GM19351 (cell line): ENCODE results near the gene C1orf50.
"Not testable (repeated sequence)": the region's sequence is repeated elsewhere in the genome, so short reads cannot be mapped to it uniquely, and the experiment has no call there.

ENCODE experiments used
- ATAC-seq: cut with Tn5 transposase; IDR thresholded peaks from one replicate; pipeline ENCODE4 v1.9.1; 2021; ENCODE audit warnings: mild to moderate bottlenecking, moderate library complexity; ENCODE audit not compliant: unreplicated experiment

Gene C1orf50

DNA sequence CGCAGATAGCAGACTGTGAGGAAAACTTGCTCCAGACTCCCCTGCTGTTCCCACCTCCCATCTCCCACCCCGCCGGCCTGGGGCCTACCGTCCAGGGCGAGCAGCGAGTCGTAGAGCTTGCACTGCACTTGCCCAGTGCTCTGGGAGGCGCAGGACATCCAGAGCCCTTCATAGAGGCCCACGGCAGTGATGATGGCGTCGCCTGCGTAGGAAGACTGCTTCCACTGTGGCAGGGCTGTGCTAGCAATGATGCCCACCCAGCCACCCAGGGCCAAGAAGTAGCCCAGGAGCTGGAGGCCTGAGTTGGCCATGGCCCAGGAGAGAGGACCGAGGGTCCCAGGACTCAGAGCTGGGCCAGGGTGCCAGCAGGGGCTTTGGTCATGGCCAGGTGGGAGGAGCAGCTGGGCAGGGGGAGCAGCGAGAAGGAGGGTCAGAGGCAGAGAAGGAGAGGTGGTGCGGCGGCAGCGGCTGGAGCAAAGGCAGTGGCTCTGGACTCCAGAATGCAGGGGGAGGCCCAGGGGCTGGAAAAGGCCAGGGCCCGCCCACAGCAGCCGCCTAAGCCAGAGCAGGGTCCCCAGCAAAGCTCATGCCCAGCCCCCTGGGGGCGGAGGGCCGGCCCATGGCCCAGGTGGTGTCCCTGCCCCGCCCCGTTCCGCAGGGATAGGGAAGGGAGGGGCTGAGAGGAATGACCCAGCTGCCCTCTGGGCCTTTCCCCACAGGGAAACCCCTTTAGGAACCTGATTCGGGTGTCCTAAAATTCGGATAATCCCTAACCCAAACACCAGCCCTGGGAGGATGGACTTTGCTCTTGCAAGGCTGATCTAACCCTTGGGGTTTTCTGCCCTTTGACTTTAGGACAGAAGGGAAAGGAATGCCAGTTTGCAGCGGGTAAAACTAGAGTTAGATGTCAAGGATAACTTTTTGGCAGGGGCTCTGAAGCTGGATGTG lies 27.0 kb upstream of the C1orf50 start, which contains the start of gene CLDN19:
Gene CLDN19 (minus strand): TSS at position 484 of the 948 bp plus-strand sequence. CDS start 173 bp downstream, at position 311.
- no peak for ATAC-seq

GRCh38 chr1:42740851-42741580 lies 26.0 kb upstream of the C1orf50 start:
- ATAC-seq, result no peak

DNA sequence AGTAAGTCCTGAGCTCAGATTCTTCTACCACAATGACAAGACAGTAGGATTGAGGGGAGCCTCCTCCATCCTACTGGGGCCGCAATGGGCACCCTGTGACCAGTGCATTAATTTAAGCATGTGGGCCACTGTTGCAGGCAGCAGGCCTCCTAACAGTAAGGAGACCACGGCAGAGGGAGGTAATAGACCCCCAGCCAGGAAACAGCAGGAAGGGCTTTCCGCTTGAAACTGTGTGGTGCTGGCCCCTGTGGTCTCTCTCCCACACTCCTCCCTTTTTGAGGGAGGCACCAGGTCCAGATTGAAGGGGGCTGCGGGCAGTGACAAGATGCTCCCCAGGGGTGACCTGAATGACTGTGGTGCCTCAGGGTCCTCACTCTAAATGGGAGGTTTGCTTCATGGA lies 25.3 kb upstream of the C1orf50 start:
- no peak for ATAC-seq

GRCh38 chr1:42742141-42742540 lies 24.9 kb upstream of the C1orf50 start:
- ATAC-seq, result no peak

DNA sequence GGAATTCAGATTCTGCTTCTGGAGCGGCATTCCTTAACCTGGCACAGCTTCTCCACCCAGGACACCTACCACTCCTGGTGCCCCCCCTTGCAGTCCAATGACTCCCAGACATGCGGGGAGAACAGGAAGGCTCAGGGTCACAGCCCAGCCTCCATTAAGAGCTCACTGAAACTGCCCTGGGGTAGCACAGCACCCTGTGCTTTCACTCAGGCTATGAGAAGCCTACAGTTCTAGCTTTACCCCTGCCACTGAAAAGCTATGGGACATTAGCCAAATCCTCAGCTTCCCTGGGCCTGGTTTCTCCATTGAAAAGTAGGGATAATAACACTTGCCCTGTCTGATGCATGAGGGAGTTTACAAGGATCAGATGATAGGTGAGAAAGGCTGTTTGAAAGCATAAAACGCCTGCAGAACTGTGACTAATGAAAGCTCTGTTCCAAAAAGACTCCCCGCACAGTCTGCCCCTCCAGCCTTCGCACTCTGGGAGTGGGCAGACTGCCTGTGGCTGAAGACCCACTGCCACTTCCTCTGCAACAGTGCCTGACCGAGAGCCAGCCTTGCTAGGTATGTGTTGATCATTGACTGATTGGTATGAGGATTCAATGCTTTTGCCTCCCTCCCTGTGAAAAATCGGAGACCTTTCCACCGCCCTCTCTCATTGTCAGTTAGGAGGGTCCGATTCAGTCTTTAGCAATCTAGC lies 24.3 kb upstream of the C1orf50 start:
- ATAC-seq, result no peak

GRCh38 chr1:42743317-42744147 lies 23.5 kb upstream of the C1orf50 start:
- no peak for ATAC-seq

GRCh38 chr1:42744148-42744413 lies 23.0 kb upstream of the C1orf50 start:
- no peak for ATAC-seq

GRCh38 chr1:42745851-42746250 lies 21.2 kb upstream of the C1orf50 start:
- no peak for ATAC-seq

- no peak for ATAC-seq
Measured at GRCh38 chr1:42746436-42747105, 20.5 kb upstream of the C1orf50 start.

DNA sequence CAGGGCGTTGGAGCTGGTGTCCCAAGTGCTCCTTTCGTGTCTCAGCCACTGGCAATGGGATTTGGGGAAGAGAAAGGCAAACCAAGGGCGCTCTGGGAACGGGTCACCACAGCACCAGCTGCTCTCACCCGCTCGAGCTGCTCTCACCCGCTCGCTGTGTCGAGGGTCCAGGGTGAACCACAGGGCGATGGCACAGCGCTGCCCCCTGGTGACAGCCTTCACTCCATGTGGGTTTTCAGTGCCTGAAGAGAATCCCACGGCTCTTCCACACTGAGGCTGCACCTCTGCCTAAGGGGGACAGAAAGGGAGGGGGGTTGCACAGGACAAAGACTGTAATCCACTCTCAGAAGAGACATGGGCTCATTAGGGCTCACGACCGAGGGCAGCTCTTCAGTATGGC lies 19.9 kb upstream of the C1orf50 start:
- ATAC-seq, result no peak

- no peak for ATAC-seq
Measured at GRCh38 chr1:42748021-42748420, 19.0 kb upstream of the C1orf50 start.

DNA sequence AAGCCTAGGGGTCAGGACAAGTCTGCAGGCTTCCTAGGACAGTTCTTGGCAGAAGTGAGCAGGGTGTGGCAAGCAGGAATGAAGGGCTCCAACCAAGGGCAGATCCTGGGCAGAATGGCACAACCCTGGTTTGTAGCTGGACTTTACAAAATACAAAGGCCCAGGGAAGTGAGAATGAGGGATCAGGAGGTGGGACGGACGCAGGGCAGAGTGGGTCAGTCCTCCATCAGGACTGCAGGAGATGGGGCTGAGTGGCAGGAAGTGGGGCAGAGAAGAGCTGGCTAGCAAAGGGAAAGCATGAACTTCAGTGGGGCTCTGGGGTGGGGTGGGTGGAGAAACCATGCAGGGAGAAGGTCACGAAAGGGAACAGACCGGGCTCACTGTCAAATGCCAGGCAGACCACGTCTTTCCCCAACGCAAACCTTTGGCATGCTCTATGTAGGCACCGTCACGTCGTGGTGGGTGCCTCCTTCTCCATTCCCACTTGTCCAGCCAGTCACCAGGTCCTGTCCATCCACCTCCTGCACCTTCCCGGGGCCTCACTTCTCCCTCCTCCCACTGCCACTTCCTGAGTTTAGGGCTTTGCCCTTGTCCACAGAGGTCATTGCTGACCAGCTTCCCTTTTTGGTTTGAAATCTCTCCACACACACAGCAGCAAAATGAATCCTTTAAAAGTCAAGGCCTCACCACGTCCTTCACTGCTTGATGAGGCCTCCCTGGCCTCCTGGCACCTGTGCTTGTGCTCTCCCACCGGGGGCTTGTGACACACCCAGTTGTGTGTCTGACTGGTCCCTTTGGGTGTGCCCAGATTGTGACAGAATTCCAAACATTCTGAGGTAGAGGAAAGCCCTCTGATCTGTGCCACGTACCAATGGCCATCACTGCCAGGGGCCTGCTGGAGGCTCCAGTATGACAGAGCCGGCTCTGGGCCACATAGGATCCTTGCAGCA lies 18.3 kb upstream of the C1orf50 start:
- no peak for ATAC-seq

DNA sequence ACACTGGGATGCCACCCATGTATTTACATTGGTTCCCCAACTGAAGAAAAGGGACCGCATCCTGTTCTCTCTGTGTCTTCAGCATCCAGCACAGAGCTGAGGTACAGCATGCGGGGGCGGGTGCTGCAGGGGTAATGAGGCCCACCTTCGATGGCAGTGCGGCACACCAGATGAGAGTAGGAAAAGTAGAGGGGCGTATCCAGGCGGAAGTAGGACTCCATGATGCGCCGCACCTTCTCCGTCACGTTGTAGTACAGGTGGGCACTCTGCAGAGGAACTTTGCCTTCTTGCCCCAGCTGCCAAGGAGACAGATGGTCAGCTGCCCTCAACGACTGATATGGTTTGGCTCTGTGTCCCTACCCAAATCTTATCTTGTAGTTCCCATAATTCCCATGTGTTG lies 17.0 kb upstream of the C1orf50 start:
- no peak for ATAC-seq

DNA sequence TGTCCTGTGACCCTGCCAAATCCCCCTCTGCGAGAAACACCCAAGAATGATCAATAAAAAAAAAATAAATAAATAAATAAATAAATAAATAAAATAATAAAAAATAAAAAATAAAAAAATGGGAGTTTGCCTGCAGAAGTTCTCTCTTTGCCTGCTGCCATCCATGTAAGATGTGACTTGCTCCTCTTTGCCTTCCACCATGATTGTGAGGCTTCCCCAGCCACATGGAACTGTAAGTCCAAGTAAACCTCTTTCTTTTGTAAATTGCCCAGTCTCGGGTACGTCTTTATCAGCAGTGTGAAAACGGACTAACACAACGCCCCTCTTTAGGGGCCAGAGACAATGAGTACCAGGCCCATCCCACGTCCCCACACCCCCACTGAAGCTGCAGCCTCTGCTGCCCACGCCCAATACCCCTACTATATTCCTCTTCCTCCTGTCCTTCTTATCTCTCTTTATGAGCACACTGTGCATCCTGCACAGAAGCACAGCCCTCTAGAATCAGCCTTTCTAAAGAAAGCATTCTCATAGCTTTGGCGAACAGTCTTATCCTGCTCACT lies 15.5 kb upstream of the C1orf50 start:
- not testable (repeated sequence) for ATAC-seq

DNA sequence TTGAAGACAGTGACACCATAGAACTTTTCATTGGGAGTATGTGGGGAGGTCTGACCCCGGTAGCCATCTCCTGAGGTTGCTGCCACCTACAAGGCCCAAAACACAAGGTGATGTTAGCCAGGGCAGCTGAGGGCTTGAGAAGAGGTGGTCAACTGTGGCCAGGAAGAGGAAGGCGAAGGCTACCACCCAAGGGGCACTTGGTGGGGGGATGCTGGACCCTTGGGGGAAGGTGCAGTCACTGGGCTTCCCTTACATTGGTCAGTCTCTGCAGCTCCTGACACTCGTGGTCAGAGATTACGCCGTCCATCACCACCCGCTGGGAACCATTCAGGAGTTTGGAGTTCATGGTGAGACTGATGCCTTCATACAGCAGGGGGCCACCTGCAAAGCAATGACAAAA lies 14.8 kb upstream of the C1orf50 start:
- no peak for ATAC-seq

DNA sequence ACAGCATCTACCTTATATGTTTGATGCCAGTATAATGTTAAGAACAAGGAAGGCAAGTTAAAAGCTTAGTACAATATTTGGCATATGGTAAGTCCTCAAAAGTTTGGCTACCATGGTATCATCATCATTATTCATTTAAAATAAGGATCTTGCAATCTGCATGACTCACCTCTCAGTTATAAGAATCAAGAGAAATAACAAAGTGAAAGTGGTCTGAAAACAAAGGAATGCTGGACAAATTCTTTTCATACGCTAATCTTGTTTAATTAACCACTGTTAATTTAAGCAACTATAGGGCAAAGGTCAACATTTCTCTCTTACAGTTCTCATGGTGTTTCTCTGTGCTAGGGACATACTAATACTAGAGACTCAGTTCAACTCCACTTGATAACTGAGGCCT lies 14.0 kb upstream of the C1orf50 start:
- no peak for ATAC-seq

DNA sequence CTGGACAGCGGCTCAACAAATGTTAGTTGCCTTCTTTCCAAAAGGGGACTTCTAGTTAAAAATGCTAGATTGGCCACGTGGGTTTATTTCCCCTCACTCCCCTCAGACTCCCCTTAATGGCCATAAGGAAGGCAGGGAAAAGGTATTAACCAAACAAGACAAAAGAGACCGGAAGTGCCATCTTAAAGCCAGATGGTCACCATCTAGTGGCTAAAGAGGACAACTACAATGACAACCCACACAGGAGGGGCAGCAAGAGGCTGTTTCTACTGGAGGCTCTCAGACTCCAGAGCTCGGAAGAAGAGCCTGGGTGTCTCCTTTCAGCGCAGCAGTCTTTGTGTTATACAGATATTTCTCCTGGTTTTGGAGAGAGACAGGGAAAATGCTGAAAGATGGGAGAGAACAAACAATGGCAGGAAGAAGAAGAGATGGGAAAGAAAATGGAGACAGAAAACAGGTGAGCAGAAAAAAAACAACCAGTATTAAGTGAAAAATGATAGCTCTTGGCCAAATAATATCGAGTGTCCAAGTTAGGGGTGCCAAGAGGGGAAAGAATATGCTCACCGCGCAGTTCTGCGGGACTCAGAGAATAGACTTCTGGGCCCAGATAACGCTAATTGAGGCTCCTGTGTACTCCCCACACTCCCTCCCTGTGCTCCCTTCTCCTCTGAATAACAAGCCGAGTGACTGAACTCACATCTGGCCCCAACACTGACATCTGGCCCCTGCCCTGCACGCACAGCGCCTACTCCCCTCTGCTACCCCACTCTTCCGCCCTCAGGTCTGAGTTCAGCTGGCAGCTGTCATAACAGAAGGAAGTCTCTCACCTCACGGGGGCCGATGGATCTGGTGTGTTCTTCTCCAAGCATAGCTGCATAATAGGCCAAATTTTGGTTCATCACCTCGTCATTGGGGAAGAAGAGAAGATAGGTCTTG lies 9.8 kb upstream of the C1orf50 start:
- ATAC-seq, result no peak

DNA sequence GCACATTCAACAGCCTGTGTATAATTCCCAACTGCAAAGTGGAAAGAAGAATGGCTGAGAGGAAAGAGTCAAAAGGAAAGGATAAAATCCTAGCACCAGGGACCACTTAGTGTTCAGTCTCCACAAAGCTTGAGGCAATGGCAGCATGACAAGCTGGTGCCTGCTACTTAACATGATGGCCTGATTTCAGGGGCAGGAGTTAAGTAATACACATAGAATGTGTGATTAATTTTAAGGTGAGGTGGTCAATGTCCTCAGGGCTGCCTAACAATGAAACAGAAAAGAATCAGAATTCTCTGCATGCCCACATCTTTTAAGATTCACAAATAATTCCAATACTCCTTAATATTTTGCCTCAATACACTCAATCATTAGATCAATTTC lies 9.2 kb upstream of the C1orf50 start:
- ATAC-seq, result no peak
